ENCODE data around the gene LMO3.

DNA sequence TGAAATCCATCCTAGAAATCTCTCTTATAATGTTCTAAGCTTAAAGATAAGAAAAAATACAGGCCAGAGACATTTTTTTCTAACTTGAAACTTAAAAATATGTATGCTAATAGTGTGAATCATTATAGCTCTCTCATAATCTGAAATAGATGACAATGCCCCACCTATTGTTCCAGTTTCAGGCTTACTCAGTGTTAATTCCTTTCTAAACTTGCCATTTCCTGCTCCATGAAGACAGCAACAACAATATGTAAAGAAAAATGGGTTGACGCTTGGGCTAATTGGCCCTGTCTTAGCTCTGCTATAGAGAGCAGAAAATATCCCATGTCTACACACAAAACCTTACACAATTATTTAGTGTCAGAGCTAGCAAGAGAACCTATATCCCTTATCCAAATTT lies 37.1 kb downstream of the LMO3 start:
- TF ChIP-seq, protein P1, sequence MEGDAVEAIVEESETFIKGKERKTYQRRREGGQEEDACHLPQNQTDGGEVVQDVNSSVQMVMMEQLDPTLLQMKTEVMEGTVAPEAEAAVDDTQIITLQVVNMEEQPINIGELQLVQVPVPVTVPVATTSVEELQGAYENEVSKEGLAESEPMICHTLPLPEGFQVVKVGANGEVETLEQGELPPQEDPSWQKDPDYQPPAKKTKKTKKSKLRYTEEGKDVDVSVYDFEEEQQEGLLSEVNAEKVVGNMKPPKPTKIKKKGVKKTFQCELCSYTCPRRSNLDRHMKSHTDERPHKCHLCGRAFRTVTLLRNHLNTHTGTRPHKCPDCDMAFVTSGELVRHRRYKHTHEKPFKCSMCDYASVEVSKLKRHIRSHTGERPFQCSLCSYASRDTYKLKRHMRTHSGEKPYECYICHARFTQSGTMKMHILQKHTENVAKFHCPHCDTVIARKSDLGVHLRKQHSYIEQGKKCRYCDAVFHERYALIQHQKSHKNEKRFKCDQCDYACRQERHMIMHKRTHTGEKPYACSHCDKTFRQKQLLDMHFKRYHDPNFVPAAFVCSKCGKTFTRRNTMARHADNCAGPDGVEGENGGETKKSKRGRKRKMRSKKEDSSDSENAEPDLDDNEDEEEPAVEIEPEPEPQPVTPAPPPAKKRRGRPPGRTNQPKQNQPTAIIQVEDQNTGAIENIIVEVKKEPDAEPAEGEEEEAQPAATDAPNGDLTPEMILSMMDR (IDR thresholded peaks at IDR 0.05; ENCODE audit: insufficient read depth, low read length, poor library complexity, severe bottlenecking): no peak
- no peak for TF ChIP-seq EZH2phosphoT487 (conservative IDR thresholded peaks at IDR 0.05; ENCODE audit: low read length)

All from SU-DHL-6 (cell line).